Large intestine (tissue), 3 donors: ENCODE data around the gene CDC42BPG. TPM values are rescaled to one million over a fixed set of nuclear protein-coding genes. Genes with fewer than 3 reads are reported as not detected.
A peak's percentile ranks its signal among the peaks of the same experiment; 100 is the strongest.

Experiments
- DNase-seq, 2 donors: peaks; one replicate each; pipeline versions ENCODE4 v3.0.0 to v3.0.0-alpha.2; 2013
- H3K27ac ChIP-seq: one replicate; pipeline ENCODE4 v1.5.1; 2013; ENCODE audit warnings: low read length
- H3K27me3 ChIP-seq: 2 replicates; pipeline ENCODE4 v1.6.1; 2013; ENCODE audit warnings: low read length; ENCODE audit not compliant: control insufficient read depth, insufficient read depth
- H3K36me3 ChIP-seq: 2 replicates; pipeline ENCODE4 v1.6.1; 2013; ENCODE audit warnings: low read length; ENCODE audit not compliant: control insufficient read depth, insufficient read depth
- H3K4me1 ChIP-seq: one replicate; pipeline ENCODE4 v1.6.1; 2013; ENCODE audit warnings: low read length; ENCODE audit not compliant: control insufficient read depth, insufficient read depth
- H3K4me3 ChIP-seq: one replicate; pipeline ENCODE4 v1.5.1; 2013; ENCODE audit warnings: low read length
- H3K9me3 ChIP-seq: one replicate; pipeline ENCODE4 v1.6.1; 2013; ENCODE audit warnings: mild to moderate bottlenecking, low read depth, low read length, moderate library complexity; ENCODE audit not compliant: control insufficient read depth
- WGBS: methylation state at CpG from one replicate; pipeline ENCODE4 v1.1.5; 2013; ENCODE audit warnings: low lambda C conversion rate; ENCODE audit not compliant: insufficient coverage; 5-methylcytosine and 5-hydroxymethylcytosine counted together
- polyA plus RNA-seq: library from polyadenylated mRNA; unstranded; fragments of 120-200 nt; gene quantifications from one replicate; pipeline ENCODE4 v1.2.1, GENCODE V29; 2013

Gene CDC42BPG
- polyA plus RNA-seq, 1 donor: 5.5 TPM

GRCh38 chr11:64810891-64811272 is 33.6 kb downstream of the CDC42BPG start:
- no peaks in the 10 kb centered on the region for H3K27me3 ChIP-seq
- DNase-seq: no peak
- peak overlapping the region; percentile 92 for H3K4me3 ChIP-seq
- peaks cover 21% of the 10 kb centered on the region for H3K36me3 ChIP-seq
- H3K9me3 ChIP-seq: no peaks in the 10 kb centered on the region
- WGBS: no CpG with 5 or more reads among the region's 17 CpGs
- peaks cover 6% of the 10 kb centered on the region for H3K4me1 ChIP-seq
- no peak overlapping the region for H3K27ac ChIP-seq

DNA sequence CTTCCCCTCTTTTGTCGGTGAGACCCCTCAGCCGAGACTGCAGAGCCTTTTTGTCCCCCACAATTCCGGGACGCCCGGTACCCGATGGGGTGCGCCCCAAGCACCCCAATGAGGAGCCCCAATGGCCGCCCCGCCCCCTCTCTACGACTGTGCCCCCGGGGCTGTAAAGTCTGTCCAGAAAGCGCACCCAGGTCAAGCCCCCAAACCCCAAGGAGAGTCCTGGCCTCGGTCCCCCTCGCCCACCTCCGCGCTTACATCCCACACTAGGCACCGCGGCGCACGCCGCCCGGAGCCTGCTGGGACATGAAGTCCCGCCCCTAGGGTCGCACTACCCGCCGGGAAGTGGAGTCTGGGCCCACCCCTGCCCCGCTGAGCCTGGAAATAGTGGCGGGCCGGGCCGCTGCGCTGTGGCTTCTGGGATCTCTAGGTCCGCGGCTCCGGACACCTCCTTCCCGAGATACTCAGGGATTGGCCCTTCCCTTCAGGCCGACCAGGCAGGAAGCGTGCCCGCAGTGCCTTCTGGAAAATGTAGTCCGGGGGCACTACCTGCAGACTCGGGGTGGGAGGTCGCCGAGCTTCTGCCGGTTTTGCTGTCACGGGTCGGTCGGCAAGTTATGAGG is 34.1 kb downstream of the CDC42BPG start, which contains the start of gene MEN1:
TSS of gene MEN1 (minus strand) at position 281 of the 620 bp plus-strand sequence. CDS start 442 bp downstream, outside the sequence.
- H3K4me1 ChIP-seq: peaks cover 6% of the 10 kb centered on the region
- H3K36me3 ChIP-seq: peaks cover 26% of the 10 kb centered on the region
- no peaks in the 10 kb centered on the region for H3K27me3 ChIP-seq
- peak within 1 kb of the TSS; percentile 92 for H3K4me3 ChIP-seq
- WGBS: no CpG with 5 or more reads among the region's 46 CpGs
- peak within 1 kb of the TSS; percentile 79 for H3K27ac ChIP-seq
- H3K9me3 ChIP-seq: no peaks in the 10 kb centered on the region
- DNase-seq: peak; percentile 97 to 98

DNA sequence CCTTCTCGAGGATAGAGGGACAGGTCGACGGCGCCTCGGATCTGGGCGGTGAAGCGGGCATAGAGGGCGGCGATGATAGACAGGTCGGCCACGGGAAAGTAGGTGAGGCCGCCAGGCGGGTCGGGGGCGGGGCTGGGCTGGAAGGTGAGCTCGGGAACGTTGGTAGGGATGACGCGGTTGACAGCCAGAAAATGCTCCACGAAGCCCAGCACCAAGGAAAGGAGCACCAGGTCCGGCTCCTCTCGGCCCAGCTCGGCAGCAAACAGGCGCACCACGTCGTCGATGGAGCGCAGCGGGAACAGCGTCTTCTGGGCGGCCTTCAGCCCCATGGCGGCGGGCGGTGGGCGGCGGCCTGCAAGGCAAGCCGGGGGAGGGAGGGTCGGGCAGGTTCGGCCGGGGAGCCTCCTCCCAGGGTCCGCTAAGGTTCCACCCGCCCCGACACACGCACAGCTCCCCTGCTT is 34.6 kb downstream of the CDC42BPG start:
- peak overlapping the region; percentile 79 for H3K27ac ChIP-seq
- H3K27me3 ChIP-seq: no peaks in the 10 kb centered on the region
- H3K4me3 ChIP-seq: peak overlapping the region; percentile 92
- H3K36me3 ChIP-seq: peaks cover 32% of the 10 kb centered on the region
- H3K4me1 ChIP-seq: peaks cover 6% of the 10 kb centered on the region
- WGBS: no CpG with 5 or more reads among the region's 44 CpGs
- peak; percentile 64 to 76 for DNase-seq
- H3K9me3 ChIP-seq: no peaks in the 10 kb centered on the region

GRCh38 chr11:64805481-64805880 is 39.0 kb downstream of the CDC42BPG start:
- no CpG with 5 or more reads among the region's 9 CpGs for WGBS
- peaks cover 26% of the 10 kb centered on the region for H3K4me1 ChIP-seq
- no peak for DNase-seq
- no peaks in the 10 kb centered on the region for H3K27me3 ChIP-seq
- H3K27ac ChIP-seq: no peak overlapping the region
- H3K9me3 ChIP-seq: peaks cover 2% of the 10 kb centered on the region
- H3K36me3 ChIP-seq: peaks cover 42% of the 10 kb centered on the region
- no peak overlapping the region for H3K4me3 ChIP-seq

DNA sequence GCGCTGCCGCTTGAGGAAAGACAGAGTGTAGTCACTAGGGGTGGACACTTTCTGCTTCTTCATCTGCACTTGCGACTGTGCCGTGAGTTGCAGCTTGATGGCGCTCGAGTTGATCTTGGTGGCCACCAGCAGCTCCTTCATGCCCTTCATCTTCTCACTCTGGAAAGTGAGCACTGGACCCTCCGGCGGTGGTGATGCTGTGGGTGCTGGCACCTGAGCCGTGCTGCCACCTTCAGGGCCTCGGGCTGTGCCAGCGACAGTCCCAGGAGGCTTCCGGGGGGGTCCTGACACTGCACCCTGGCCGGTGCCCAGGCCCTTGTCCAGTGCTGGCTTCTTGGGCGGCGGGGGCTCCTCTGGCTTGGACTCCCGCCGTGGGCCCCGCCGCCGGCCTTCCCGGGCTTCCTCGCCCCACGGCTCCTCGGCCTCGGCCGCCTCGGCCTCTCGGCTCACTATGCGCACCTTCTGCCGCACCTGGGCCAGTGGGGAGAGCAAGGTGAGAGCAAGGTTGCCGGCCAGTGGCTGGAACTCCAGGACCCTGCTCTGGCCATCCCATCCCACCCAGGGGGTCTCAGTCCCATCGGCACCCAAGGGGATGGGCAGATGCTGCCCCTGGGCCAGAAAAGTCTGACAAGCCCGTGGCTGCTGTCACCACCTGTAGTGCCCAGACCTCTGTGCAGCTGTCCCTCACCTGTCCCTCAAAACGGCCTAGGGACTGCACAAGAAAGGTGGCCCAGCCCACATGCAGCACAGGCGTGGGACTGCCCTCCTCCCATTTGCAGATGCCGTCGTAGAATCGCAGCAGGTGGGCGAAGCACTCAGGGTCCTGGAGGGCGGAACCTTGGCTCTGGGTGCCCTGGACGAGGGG is 39.9 kb downstream of the CDC42BPG start:
- no CpG with 5 or more reads among the region's 41 CpGs for WGBS
- no peaks in the 10 kb centered on the region for H3K27me3 ChIP-seq
- H3K36me3 ChIP-seq: peaks cover 42% of the 10 kb centered on the region
- H3K4me1 ChIP-seq: peaks cover 27% of the 10 kb centered on the region
- no peak for DNase-seq
- no peak overlapping the region for H3K4me3 ChIP-seq
- H3K27ac ChIP-seq: no peak overlapping the region
- H3K9me3 ChIP-seq: peaks cover 2% of the 10 kb centered on the region

DNA sequence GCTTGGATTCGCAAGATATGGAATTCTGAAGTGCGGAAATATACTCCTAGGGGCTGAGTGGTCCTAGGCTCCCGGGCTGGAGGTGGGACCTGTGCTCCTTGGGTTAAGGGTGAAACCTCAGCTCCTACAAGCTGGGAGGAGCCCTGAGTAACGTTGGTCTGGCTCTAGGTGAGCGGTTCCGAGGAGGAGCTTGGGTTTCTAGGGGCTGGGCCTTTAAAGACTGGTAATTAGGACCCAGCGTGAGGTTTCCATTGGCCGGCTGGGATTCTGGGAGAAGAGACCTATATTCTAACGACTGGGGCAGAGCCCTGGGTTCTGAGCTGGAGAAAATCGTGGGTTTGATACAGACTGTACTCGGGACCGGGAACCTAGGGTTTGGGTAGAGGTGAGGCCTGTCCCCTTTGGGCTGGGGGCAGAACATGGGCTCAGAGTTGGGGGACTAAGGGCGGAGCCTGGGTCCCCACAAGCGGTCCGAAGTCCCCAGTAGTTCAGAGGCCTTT is 40.6 kb downstream of the CDC42BPG start:
- Histone ChIP-seq H3K27ac (peak overlapping the region; percentile 79), H3K4me3 (peak overlapping the region; percentile 60), H3K9me3 (peaks cover 2% of the 10 kb centered on the region), H3K27me3 (no peaks in the 10 kb centered on the region), H3K4me1 (peaks cover 22% of the 10 kb centered on the region), H3K36me3 (peaks cover 43% of the 10 kb centered on the region)
- no CpG with 5 or more reads among the region's 15 CpGs for WGBS
- no peak for DNase-seq

DNA sequence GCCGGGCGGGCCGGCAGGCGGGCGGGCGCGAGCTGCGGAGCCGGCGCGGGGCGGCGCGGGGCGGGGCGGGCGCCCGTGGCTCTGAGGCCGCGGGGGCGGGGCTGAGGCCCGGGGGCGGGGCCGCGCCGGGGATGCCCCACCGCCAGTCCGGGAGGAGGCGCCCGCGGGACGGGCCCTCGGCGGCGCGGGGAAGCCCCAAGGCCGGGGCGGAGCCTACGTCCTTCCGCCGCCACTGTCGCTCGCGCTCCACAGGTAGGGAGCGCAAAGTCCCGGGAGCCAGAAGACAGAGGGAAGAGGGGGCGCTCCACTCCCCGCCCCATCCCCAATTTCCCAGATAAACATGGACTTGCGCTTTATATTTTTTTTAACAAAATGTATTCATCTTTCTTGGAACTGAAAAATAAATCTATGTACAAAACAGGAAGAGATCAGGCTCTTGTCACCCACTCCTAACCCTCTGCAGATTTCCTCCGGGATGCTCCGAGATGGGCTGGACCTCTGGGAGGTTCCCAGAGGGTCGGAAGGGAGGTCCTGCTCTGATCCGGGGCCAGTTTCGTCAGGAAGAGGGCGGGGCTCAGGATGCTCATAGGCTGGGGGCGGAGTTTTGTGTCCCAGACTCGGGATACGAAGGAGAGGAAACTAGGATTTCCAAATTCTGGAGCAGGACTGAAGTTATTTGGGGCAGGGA is 41.2 kb downstream of the CDC42BPG start, which contains the start of gene MAP4K2:
TSS of gene MAP4K2 (minus strand) at position 57 of the 688 bp plus-strand sequence. CDS start 65 bp downstream, outside the sequence.
- Histone ChIP-seq H3K4me1 (peaks cover 22% of the 10 kb centered on the region), H3K9me3 (peaks cover 2% of the 10 kb centered on the region), H3K27me3 (no peaks in the 10 kb centered on the region), H3K36me3 (peaks cover 46% of the 10 kb centered on the region), H3K27ac (peak within 1 kb of the TSS; percentile 79), H3K4me3 (peak within 1 kb of the TSS; percentile 60)
- peak; percentile 82 to 87 for DNase-seq
- no CpG with 5 or more reads among the region's 58 CpGs for WGBS

DNA sequence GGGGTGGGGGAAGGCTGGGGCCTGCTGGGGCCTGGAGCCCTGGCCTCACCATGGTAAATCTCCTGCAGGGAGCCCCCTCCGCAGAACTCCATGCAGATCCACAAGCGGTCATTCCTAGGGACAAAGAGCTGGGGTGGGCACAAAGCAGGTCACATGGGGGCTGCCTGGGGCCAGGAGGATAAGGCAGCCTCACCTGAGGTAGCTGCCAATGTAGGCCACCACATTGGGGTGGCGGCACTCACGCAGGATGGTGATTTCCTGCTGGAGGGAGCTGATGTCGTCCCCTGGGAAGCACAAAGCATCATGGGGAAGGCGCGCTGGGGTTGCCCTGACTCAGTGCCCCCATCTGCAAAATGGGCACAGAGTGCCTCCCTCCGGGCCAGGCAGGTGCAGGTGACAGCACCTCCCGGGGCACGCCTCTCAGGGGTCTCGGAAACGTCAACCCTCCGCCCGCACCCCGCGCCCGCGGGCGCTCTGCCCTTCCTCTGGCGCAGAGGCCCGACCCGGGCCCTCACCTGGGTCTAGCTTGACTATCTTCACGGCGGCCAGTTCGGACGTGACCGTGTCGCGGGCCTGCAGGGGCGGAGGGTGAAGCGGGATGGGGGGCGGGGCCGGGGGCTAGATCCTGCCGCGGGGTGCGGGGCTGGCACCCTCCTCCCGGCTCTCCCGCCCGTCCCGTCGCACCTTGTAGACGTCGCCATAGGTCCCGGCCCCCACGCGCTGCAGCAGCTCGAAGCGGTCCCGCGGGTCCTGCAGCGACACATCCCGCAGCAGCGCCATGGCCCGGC is 41.9 kb downstream of the CDC42BPG start:
- Histone ChIP-seq H3K27me3 (no peaks in the 10 kb centered on the region), H3K36me3 (peaks cover 41% of the 10 kb centered on the region), H3K4me1 (peaks cover 22% of the 10 kb centered on the region), H3K4me3 (peak overlapping the region; percentile 56), H3K27ac (peak overlapping the region; percentile 33), H3K9me3 (peaks cover 2% of the 10 kb centered on the region)
- no CpG with 5 or more reads among the region's 54 CpGs for WGBS
- DNase-seq: peak in 1 of 2 donors; percentile 27

- DNase-seq: no peak
- Histone ChIP-seq H3K4me1 (peaks cover 22% of the 10 kb centered on the region), H3K27ac (peak overlapping the region; percentile 10), H3K4me3 (peak overlapping the region; percentile 56), H3K27me3 (no peaks in the 10 kb centered on the region), H3K36me3 (peaks cover 33% of the 10 kb centered on the region), H3K9me3 (peaks cover 2% of the 10 kb centered on the region)
- WGBS: no CpG with 5 or more reads among the region's 13 CpGs
These were observed 42.7 kb downstream of the CDC42BPG start for GRCh38 chr11:64801561-64802369.
